Left forelimb (tissue), 1 donor: ENCODE data around the gene SCGB1A1.
A peak's percentile ranks its signal among the peaks of the same experiment; 100 is the strongest.

Experiments
- DNase-seq: peaks from one replicate; pipeline ENCODE4 v3.0.0-alpha.2; 2018; ENCODE audit warnings: low spot score

The SCGB1A1 gene

DNA sequence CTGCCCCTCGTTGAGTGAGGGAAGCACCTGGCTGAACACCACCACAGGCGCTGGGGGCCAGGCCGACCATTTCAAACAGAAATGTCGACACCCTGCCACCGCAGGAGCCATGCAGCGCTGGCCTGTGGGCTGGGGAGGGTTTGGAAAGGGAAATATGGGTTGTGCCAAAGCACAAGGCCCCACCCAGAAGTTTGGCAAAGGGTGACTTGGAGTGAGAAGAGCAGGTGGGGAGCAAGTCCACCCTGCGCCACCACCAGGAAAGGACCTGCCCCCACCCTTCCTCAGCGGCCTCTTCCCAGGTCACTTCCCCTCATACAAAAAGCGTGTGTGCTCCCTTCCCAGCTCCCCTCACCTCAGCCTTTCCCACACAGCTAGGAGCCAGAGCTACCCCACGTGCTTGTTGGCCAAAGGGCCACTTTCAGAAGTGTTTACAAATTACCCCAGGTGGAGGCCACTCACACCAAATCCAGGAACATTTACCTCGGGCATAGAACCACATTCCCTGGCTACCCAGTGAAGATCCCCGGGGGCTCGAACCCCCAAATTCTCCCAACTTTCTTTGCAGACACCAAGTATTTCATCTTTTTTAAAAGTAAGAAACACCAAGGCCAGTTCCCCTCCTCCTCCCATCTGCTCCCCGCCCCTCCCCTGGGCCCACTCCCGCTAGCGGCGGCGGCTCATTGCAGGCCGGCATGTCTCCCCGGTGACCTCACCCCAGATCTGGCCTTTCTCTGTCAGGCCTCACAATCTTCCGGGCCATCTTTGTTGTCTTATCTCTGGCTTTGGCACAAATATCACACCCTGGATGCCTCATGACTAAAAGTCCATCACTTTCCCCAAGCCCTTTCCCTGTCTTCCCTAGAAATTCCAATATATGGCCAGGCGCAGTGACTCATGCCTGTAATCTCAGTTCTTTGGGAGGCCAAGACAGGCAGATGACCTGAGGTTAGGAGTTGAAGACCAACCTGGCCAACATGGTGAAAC is 20.5 kb upstream of the SCGB1A1 start:
- DNase-seq = no peak

DNA sequence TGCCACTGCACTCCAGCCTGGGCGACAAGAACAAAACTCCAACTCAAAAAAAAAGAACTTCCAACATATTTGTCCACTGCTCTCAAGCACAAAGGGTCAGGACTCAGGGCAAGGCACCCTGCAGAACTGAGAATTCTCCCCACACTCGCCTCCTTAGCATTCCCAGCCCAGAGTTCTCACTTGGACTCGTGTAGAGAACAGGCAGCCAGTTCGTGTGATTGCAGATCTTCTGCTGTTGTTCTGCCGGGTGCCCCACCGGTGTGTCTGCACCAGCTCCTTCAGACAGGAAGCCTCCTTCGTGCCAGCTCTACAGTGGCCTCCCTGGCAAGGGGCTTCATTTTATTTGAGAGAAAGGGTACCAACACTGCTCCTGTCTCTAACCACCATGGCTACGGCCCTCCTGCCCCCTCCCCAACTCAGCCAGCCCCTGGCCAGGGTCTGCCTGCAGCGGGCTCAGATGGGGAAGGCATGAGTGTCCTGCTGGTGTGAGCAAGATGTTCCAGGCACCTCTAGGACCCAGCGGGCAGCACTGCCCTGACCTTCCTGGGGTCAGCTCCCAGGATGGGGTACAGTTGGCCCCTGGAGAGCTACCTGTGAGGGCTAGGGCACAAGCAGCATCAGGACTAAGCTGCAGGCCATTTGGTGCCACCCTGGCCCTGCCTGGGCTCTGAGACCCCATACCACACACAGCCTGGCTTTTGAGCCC is 19.5 kb upstream of the SCGB1A1 start:
- no peak for DNase-seq

- peak; percentile 88 for DNase-seq
Measured at GRCh38 chr11:62399878-62400266, 19.0 kb upstream of the SCGB1A1 start.

- no peak for DNase-seq
Measured at GRCh38 chr11:62400281-62400680, 18.6 kb upstream of the SCGB1A1 start.

DNA sequence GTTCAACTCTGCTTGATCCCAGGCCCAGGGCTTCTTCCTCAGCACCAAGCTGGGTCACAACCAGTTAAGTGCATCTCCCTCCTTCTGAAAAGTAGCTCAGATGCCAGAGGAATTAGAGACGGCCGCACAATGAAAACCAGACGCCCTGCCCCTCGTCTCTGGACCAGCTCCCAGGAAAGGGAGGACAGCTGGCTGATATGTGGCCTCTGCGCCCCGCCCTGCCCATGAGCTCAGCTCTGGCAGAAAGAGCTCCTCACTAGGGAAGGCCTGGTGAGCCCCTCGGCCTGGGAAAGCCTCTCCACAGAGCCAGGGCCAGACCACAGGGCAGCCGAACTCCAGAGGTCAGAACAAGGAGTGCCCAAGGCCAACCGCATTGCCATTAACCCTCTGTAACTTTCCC is 18.1 kb upstream of the SCGB1A1 start:
- peak; percentile 90 for DNase-seq

GRCh38 chr11:62401356-62401755 is 17.5 kb upstream of the SCGB1A1 start:
- DNase-seq = no peak

GRCh38 chr11:62401811-62402210 is 17.0 kb upstream of the SCGB1A1 start:
- DNase-seq = no peak

GRCh38 chr11:62402226-62402959 is 16.4 kb upstream of the SCGB1A1 start:
- DNase-seq = no peak

GRCh38 chr11:62402960-62403730 is 15.7 kb upstream of the SCGB1A1 start:
- DNase-seq = no peak

DNA sequence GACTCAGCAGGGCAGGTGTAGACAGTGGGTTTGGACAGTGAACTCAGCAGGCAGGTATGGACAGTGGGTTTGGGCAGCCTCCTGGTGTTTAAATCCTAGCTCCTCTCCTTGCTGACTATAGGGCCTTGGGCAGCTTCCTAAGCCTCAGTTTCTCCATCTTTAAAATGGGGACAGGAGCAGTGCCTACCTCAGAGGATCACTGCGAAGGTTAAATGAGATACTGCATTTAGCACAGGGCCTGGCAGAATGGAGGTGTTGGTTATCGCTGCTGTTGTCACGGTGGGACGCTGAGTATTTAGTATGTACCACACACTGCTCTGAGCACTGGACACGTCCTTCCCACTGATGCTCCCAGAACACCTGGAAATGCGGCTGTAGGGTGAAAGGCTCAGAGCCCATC is 14.4 kb upstream of the SCGB1A1 start:
- DNase-seq = no peak

- no peak for DNase-seq
Measured at GRCh38 chr11:62404901-62405300, 13.9 kb upstream of the SCGB1A1 start.

- no peak for DNase-seq
Measured at GRCh38 chr11:62406034-62406433, 12.8 kb upstream of the SCGB1A1 start.

GRCh38 chr11:62409831-62410230 is 9.0 kb upstream of the SCGB1A1 start:
- no peak for DNase-seq

- no peak for DNase-seq
Measured at GRCh38 chr11:62410972-62411371, 7.9 kb upstream of the SCGB1A1 start.

GRCh38 chr11:62411524-62411923 is 7.3 kb upstream of the SCGB1A1 start:
- DNase-seq = no peak

DNA sequence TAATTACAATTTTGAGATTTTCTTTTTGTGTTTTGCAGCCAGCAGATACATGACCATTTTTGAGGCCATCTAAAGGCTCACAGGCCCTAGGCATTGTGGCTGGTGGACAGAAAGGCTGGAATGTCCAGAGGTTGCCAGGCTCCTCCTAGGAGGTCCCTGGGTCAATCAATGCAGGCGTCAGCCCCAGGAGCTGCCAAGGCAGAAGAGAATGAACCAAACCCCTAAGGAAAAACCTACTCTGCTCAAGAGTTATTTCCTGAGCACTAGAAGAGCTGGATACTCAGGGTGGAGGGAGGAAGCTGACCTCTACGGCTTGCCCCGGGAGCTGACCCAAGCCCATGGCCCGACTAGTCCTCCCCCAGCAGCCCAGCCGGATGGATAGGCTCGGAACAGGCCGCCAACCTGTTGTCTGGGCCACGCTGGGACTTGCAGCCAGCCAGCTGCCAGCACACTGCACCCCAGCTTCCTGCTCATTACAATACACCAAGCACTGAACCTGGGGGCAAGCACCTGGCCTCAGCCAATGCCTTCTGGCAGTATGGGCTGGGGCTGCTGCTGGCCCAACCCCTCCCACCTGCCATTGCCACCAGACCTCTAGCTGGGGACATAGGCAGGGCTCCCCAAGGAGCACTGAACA is 5.7 kb upstream of the SCGB1A1 start:
- DNase-seq = no peak

GRCh38 chr11:62416596-62416995 is 2.2 kb upstream of the SCGB1A1 start:
- DNase-seq = no peak

GRCh38 chr11:62418136-62418535 is 697 bp upstream of the SCGB1A1 start:
- DNase-seq = no peak

DNA sequence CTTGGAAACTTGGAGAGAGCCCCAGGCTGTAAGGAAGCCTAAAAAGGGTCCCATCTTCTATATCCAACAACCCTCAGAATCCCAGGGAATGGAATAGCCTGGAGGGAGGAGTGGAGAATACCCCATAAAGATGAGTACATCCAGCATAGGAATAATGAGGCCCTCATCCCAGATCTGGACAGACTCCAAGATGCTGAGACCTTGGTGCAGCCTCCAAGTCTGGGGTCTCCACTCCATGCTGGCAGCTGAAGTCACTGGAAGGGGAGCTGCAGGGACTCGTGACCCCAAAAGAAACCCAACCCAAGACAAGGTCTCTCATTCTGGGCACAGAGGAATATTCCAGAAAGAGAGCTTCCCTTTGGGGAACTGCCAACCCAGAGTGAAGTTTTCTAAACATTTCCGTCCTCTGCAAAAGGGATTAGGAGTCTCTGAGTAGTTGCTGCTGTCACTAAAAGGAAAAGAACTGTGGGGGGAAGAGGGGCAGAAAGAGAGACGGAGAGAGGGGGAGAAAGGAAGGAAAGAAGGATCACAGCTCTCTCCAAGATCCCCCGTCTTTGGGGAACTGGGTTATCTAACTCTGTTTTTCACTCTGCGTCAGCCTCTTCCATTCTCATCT is 589 bp downstream of the SCGB1A1 start:
- no peak for DNase-seq

DNA sequence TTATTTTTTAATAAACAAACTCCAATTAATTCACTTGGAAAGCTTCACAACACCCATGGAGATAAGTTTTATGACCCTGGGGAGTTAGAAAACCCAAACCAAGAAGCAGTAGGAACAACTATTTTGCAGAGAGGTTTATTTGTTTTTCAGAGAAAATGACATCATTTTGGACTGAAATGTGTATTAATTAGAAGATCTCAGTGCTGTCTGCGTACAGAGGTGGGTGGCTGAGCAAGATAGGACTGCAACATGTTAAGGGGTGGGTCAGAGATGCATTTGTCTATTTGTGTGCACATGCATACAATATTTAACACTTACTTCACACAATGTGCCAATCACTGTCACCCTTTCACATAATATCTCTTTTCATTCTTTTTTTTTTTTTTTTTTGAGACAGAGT is 1.1 kb downstream of the SCGB1A1 start:
- DNase-seq = no peak

DNA sequence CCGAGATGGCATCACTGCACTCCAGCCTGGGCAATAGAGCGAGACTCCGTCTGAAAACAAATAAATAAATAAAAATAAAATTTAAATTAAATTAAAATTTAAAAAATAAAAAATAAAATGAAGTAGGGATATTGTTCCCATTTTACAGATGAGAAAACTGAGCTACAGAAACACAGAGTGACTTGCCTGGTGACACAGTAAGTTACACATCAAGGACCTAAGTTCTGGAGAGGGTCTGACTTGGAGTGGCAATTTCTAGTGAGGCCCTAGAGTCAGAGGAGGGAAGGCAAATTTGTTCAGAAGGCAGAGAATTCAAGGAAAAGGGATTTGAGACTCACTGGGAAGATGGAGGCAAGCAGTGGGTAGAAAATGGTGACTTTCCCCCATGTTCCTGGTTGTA is 2.0 kb downstream of the SCGB1A1 start:
- no peak for DNase-seq
